Hepatocyte (in vitro differentiated cells): ENCODE measurements around the gene CBLN3. TPM values are rescaled to one million over a fixed set of nuclear protein-coding genes. Genes with fewer than 3 reads are reported as not detected.
A peak's percentile ranks its signal among the peaks of the same experiment; 100 is the strongest.

Experiments used
- DNase-seq: peaks from one replicate; pipeline ENCODE4 v3.0.0-alpha.2; 2016; ENCODE audit warnings: low spot score
- H2AFZ ChIP-seq: fragments of 200-600 bp; sonication (generic); 2 replicates; pipeline ENCODE4 v1.6.0; 2016; ENCODE audit warnings: antibody characterized with exemption, mild to moderate bottlenecking
- H3K27ac ChIP-seq: fragments of 200-600 bp; sonication (generic); 2 replicates; pipeline ENCODE4 v1.5.1; 2016; ENCODE audit warnings: mild to moderate bottlenecking
- H3K27me3 ChIP-seq: fragments of 200-600 bp; sonication (generic); 2 replicates; pipeline ENCODE4 v1.6.1; 2016
- H3K36me3 ChIP-seq: fragments of 200-600 bp; sonication (generic); replicated peaks from 2 replicates; pipeline ENCODE4 v1.5.1; 2016; ENCODE audit warnings: low read depth; ENCODE audit not compliant: insufficient read depth
- H3K4me1 ChIP-seq: fragments of 200-600 bp; sonication (generic); 2 replicates; pipeline ENCODE4 v1.5.1; 2016; ENCODE audit warnings: mild to moderate bottlenecking, moderate library complexity; ENCODE audit not compliant: insufficient read depth
- H3K4me2 ChIP-seq: fragments of 200-600 bp; sonication (generic); 2 replicates; pipeline ENCODE4 v1.6.0; 2016
- H3K4me3 ChIP-seq: fragments of 200-600 bp; sonication (generic); 2 replicates; pipeline ENCODE4 v1.5.1; 2016; ENCODE audit warnings: mild to moderate bottlenecking
- H3K79me2 ChIP-seq: fragments of 200-600 bp; sonication (generic); 2 replicates; pipeline ENCODE4 v1.6.0; 2017; ENCODE audit warnings: mild to moderate bottlenecking
- H3K9me2 ChIP-seq: fragments of 200-600 bp; sonication (generic); replicated peaks from 2 replicates; pipeline ENCODE4 v1.6.0; 2017; ENCODE audit warnings: mild to moderate bottlenecking; ENCODE audit not compliant: insufficient read depth
- H3K9me3 ChIP-seq: fragments of 200-600 bp; sonication (generic); 2 replicates; pipeline ENCODE4 v1.5.1; 2016; ENCODE audit warnings: low read depth, mild to moderate bottlenecking
- H4K20me1 ChIP-seq: fragments of 200-600 bp; sonication (generic); 2 replicates; pipeline ENCODE4 v1.6.0; 2016; ENCODE audit warnings: mild to moderate bottlenecking; ENCODE audit not compliant: insufficient read depth, poor library complexity, severe bottlenecking
- EZH2 ChIP-seq: fragments of 200-600 bp; sonication (generic); IDR thresholded peaks from 2 replicates; pipeline ENCODE4 v1.6.1; 2016; ENCODE audit warnings: antibody characterized with exemption, mild to moderate bottlenecking, borderline replicate concordance
- EZH2phosphoT487 ChIP-seq: fragments of 200-600 bp; sonication (generic); IDR thresholded peaks from one replicate; pipeline ENCODE4 v1.6.1; 2018; ENCODE audit warnings: antibody characterized with exemption, mild to moderate bottlenecking, low read depth, moderate library complexity; ENCODE audit not compliant: unreplicated experiment, severe bottlenecking
- WGBS: methylation state at CpG from one replicate; pipeline ENCODE4 v1.1.6; 2016; ENCODE audit warnings: low lambda C conversion rate; ENCODE audit errors: missing lambda C conversion rate; 5-methylcytosine and 5-hydroxymethylcytosine counted together
- polyA plus RNA-seq: library from polyadenylated mRNA; unstranded; fragments of >200 nt; fragmentation: Nextera tagmentation; extraction: Ambion mirVana; gene quantifications from 2 replicates; pipeline ENCODE4 v1.2.1, GENCODE V29; 2016
- total RNA-seq: library from RNA; depleted of rRNA; stranded (reverse); fragments of >200 nt; gene quantifications from 2 replicates; pipeline ENCODE4 v1.2.3, GENCODE V29; 2014
- TF ChIP-seq, protein P1 (sequence below): fragments of 200-600 bp; sonication (generic); IDR thresholded peaks from 2 replicates; pipeline ENCODE4 v1.5.1; 2016; ENCODE audit warnings: antibody characterized with exemption, mild to moderate bottlenecking; ENCODE audit not compliant: poor library complexity

Gene CBLN3
- total and polyA plus RNA-seq, 2 experiments from 2014 or later, result 0.99 to 2.2 TPM

DNA sequence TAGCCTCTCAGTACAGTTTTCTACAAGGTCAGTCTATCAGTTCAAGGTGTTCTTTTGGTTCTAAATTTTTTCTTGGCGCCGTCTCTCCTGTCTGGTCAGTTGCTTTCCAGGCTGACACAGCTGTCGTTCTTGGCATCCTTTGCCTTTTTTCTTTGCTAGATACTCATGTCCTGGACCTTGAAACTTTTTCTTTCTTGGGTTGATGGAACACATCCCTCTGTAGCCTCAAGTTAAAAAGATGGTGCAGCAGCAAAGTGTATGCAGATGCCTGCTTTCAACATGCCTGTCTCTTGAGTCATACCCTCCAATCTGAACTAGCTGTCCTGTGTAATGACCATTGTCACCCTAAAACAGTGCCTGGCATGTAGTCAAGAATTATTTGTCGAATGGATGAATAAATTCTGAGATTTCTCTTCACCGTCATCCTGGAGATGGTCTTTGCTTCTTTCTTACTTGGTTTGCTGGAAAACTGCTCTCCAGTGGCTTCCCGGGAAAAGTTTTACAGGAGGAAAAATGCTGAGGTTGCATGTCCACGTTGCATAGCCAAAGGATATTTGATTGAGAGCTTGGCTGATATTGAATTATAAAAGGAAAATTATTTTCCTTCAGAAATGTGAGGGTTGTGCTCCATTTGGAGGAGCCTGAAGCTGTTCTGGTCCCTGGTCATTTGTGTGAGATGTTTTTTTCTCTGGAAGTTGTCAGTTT is 26.0 kb downstream of the CBLN3 start:
- peaks cover 54% of the 10 kb centered on the region for H3K4me1 ChIP-seq
- no peaks in the 10 kb centered on the region for H3K27me3 ChIP-seq
- peak overlapping the region; percentile 4 for H3K27ac ChIP-seq
- TF ChIP-seq, protein P1, sequence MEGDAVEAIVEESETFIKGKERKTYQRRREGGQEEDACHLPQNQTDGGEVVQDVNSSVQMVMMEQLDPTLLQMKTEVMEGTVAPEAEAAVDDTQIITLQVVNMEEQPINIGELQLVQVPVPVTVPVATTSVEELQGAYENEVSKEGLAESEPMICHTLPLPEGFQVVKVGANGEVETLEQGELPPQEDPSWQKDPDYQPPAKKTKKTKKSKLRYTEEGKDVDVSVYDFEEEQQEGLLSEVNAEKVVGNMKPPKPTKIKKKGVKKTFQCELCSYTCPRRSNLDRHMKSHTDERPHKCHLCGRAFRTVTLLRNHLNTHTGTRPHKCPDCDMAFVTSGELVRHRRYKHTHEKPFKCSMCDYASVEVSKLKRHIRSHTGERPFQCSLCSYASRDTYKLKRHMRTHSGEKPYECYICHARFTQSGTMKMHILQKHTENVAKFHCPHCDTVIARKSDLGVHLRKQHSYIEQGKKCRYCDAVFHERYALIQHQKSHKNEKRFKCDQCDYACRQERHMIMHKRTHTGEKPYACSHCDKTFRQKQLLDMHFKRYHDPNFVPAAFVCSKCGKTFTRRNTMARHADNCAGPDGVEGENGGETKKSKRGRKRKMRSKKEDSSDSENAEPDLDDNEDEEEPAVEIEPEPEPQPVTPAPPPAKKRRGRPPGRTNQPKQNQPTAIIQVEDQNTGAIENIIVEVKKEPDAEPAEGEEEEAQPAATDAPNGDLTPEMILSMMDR, result no peak
- TF ChIP-seq EZH2 (no peak), EZH2phosphoT487 (no peak)
- H3K36me3 ChIP-seq, result no peaks in the 10 kb centered on the region
- H3K9me2 ChIP-seq, result no peaks in the 10 kb centered on the region
- H3K4me3 ChIP-seq, result no peak overlapping the region
- DNase-seq, result no peak
- peak overlapping the region; percentile 92 for H3K4me2 ChIP-seq
- WGBS, result 77% methylated on average over 7 of the region's 7 CpGs
- peaks cover 14% of the 10 kb centered on the region for H4K20me1 ChIP-seq
- peaks cover 85% of the 10 kb centered on the region for H3K79me2 ChIP-seq
- no peaks in the 10 kb centered on the region for H3K9me3 ChIP-seq
- no peak overlapping the region for H2AFZ ChIP-seq

DNA sequence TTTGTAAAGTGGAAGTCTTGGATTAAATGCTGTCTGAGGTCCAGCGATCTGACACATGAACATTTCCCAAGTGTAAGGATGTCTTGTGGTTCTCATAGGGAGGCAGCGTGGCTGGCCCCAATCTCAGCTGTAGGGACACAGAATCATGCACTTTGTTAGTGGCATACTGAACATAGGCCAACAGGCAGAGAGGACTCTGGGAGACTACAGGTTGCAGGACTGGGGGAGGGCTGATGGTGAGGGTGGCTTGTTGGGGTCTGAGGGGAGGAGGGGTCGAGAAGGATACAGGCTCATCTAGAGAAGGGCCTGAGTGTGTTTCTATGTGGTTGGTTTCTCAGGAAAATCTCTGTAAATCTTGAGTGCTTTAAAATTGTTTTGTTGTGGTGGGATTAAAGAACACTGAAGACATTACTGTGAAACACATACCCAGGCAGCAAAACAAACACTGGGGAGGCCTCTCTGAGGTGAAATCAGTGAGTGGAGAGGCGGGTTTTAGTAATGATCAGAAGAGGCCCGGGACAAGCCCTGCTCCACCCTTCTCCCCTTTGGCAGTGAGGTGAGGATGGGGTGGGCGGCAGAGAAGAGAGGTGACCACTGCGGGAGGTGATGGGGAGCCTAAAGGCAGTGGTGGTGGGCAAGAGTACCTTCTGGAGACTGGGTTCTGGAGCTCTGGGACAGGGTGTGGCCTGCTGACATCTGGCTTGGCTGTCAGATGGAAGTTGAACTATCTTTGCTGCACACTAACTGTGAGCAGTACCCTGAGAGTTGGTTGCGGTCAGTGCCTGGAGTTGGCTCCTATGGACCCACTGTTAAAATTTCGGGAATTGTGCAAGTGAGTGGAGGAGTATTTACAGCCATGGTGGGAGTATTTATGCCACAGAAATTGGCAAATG is 27.4 kb downstream of the CBLN3 start:
- TF ChIP-seq, protein P1, result no peak
- TF ChIP-seq EZH2, result no peak
- no peak for TF ChIP-seq EZH2phosphoT487

DNA sequence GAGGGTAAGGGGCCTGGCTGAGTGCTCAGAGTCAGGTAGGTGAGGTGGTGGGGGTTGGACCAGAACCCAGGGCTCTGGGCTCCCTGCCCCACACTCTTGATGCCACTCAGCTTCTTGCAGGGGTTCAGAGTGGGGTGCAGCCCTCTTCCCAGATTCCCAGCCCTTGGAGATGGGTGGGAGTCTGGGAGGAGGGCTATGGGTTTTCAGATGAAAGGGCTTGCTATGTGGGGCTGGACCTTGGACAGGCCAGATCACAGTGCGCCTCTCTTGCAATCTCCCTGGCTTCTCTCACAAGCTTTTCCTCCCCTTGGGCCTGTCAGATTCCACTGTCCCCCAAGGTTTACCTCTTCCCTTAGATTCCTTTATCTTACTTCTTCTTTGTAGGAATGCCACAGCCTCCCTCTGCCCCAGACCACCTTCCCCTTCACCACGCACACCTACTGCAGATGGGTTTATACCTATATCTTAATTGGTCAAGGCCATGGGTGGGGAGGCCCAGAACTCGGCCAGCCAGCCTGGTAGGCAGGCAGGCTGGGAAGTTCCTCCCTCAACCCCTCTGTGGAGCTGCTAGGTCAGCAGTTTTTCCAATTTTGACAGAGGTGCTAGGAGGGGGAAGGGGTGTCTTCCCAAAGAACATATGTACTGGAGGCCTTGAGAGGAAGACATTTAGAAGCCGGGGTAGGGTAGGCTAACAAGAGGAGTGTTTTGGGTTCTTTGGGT is 29.3 kb downstream of the CBLN3 start:
- H3K4me3 ChIP-seq, result peak overlapping the region; percentile 60

More for the DNA sequence above, 27.4 kb downstream of the CBLN3 start:
- WGBS, result 69% methylated on average over 9 of the region's 9 CpGs
- Histone ChIP-seq H3K9me3 (no peaks in the 10 kb centered on the region), H3K27me3 (no peaks in the 10 kb centered on the region), H3K4me1 (peaks cover 64% of the 10 kb centered on the region), H3K27ac (peak overlapping the region; percentile 25), H2AFZ (no peak overlapping the region), H3K4me2 (peak overlapping the region; percentile 92), H3K36me3 (no peaks in the 10 kb centered on the region), H3K79me2 (peaks cover 81% of the 10 kb centered on the region), H4K20me1 (peaks cover 14% of the 10 kb centered on the region), H3K4me3 (peak overlapping the region; percentile 6), H3K9me2 (no peaks in the 10 kb centered on the region)
- no peak for DNase-seq

More for the DNA sequence above, 29.3 kb downstream of the CBLN3 start:
- TF ChIP-seq, protein P1, result no peak
- no peak for TF ChIP-seq EZH2
- TF ChIP-seq EZH2phosphoT487, result no peak
- Histone ChIP-seq H3K36me3 (no peaks in the 10 kb centered on the region), H3K27me3 (no peaks in the 10 kb centered on the region), H3K4me2 (peak overlapping the region; percentile 92), H2AFZ (peak overlapping the region; percentile 37), H3K9me2 (no peaks in the 10 kb centered on the region), H3K27ac (peak overlapping the region; percentile 95), H3K4me1 (peaks cover 64% of the 10 kb centered on the region), H3K79me2 (peaks cover 63% of the 10 kb centered on the region), H4K20me1 (peaks cover 14% of the 10 kb centered on the region), H3K9me3 (no peaks in the 10 kb centered on the region)
- no peak for DNase-seq
- WGBS, result 56% methylated on average over 4 of the region's 4 CpGs
